ENCODE measurements around the gene EMP3.

The EMP3 gene

DNA sequence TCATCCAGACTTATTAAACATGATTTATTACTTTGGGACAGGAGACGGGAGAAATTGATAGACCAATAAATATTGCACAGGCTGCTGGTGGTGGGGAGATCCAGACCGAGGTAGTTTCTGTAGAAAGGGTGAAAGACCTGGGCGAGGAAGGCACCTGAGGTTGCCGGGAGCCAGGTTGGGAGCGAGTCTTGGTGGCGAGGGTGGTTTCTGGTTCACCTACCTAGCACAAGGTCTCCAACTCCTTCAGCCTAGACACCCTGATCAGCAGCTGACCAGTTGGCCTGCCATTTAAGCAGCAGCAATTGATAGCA lies 7.0 kb downstream of the EMP3 start:
- peaks cover 37% of the 10 kb centered on the region for H3K36me3 Mint-ChIP-seq (ENCODE audit: low read depth)
- peaks cover 60% of the 10 kb centered on the region for H3K4me1 Mint-ChIP-seq (ENCODE audit: low read depth)
- peak overlapping the region; percentile 1 for H3K27ac Mint-ChIP-seq
- no peaks in the 10 kb centered on the region for H3K27me3 Mint-ChIP-seq
- H3K9me3 Mint-ChIP-seq, result no peaks in the 10 kb centered on the region
- H3K4me3 Mint-ChIP-seq, result peak overlapping the region; percentile 92

GRCh38 chr19:48332662-48333466 lies 7.5 kb downstream of the EMP3 start:
- Mint-ChIP-seq H3K27me3 (no peaks in the 10 kb centered on the region), H3K9me3 (no peaks in the 10 kb centered on the region), H3K36me3 (ENCODE audit: low read depth) (peaks cover 32% of the 10 kb centered on the region), H3K4me1 (ENCODE audit: low read depth) (peaks cover 54% of the 10 kb centered on the region), H3K27ac (peak overlapping the region; percentile 96), H3K4me3 (peak overlapping the region; percentile 92)

- Mint-ChIP-seq H3K4me1 (ENCODE audit: low read depth) (peaks cover 49% of the 10 kb centered on the region), H3K27ac (peak overlapping the region; percentile 96), H3K4me3 (peak overlapping the region; percentile 92), H3K36me3 (ENCODE audit: low read depth) (peaks cover 27% of the 10 kb centered on the region), H3K27me3 (no peaks in the 10 kb centered on the region), H3K9me3 (no peaks in the 10 kb centered on the region)
These were observed 8.4 kb downstream of the EMP3 start for GRCh38 chr19:48333467-48334384.

DNA sequence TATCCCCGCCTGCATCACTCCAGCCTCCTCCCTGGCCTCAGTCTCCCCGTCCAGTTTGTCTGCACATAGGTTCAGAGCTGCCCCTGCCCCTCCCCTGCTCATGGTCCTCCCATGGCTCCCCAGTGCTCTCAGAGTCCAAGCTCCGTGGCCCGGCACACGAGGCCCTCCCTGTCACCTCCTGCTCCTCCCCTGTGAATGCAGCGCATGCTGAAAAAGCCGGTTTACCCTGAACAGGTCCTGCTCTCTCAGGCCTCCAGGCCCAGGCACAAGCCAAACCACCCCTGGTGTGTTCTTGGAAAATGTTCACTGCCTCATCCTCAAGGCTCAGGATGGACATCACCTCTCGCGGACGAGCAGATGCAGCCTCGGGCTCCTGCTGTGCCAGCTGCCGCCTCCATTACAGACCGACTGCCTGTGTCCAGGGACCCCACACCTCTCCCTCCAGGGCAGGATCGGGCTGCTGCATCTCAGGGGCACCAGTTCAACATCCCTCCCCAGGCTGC lies 13.0 kb downstream of the EMP3 start:
- H3K27ac Mint-ChIP-seq, result no peak overlapping the region
- H3K36me3 Mint-ChIP-seq (ENCODE audit: low read depth), result no peaks in the 10 kb centered on the region
- H3K27me3 Mint-ChIP-seq, result no peaks in the 10 kb centered on the region
- no peak overlapping the region for H3K4me3 Mint-ChIP-seq
- H3K4me1 Mint-ChIP-seq (ENCODE audit: low read depth), result peaks cover 10% of the 10 kb centered on the region
- H3K9me3 Mint-ChIP-seq, result no peaks in the 10 kb centered on the region

GRCh38 chr19:48338802-48339503 lies 13.6 kb downstream of the EMP3 start:
- Mint-ChIP-seq H3K4me1 (ENCODE audit: low read depth) (peaks cover 6% of the 10 kb centered on the region), H3K36me3 (ENCODE audit: low read depth) (no peaks in the 10 kb centered on the region), H3K9me3 (no peaks in the 10 kb centered on the region), H3K27ac (no peak overlapping the region), H3K27me3 (no peaks in the 10 kb centered on the region), H3K4me3 (no peak overlapping the region)

DNA sequence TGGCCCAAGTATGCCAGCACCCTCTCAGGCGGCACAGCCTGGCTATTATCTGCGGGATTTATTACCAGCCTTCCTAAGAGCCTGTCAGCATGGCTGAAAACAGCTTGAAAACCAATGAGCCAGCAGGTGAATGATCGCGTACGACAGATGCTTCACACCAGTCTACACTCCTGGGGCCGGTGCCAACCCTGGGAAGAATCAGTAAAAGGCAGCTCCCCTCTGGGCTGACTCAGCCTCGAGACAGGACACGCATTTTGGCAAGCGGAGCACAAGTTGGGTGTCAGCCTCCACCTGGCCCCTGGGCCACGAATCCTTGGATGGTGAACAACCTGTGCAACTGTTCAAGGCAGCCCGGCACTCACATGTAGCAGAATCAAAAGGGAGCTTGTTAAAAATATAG lies 15.6 kb downstream of the EMP3 start:
- Mint-ChIP-seq H3K4me3 (no peak overlapping the region), H3K36me3 (ENCODE audit: low read depth) (no peaks in the 10 kb centered on the region), H3K27ac (no peak overlapping the region), H3K27me3 (no peaks in the 10 kb centered on the region), H3K4me1 (ENCODE audit: low read depth) (no peaks in the 10 kb centered on the region), H3K9me3 (no peaks in the 10 kb centered on the region)

DNA sequence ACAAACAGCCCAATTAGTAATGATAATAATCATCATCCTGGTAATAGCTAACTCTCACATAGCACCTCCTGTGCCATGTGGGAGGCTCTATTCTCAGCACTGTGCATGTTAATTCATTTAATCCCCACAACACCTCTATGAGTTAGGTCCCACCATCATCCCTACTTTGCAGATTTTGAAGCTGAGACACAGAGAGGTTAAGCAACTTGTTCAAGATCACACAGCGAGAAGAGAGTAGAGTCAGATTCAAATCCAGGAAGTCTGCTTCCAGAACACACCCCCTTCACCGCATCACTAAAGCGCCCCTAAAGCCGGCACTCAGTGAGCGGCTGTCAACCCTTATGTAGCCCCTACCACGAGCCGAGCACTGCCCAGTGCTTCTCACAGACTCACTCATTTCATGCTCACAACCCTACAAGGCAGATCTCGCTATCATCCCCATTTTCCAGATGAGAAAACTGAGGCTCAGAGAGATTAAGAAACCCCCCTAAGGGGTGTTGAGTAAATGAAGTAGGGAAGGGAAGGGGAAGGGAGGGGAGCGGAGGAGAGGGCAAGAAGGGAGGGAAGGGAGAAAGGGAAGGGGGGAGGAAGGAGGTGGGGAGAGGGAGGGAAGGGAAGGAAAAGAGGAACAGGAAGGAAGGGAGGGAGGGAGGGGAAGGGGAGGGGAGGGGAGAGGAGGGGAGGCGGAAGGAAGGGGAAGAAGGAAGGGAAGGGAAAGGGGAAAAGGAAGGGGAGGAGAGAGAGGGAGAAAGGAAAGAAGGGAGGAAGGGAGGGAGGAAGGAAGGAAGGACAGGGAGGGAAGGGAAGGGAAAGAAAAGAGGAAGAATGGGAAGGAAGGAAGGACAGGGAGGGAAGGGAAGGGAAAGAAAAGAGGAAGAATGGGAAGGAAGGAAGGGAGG lies 16.4 kb downstream of the EMP3 start:
- Mint-ChIP-seq H3K27me3 (no peaks in the 10 kb centered on the region), H3K4me3 (no peak overlapping the region), H3K27ac (no peak overlapping the region), H3K4me1 (ENCODE audit: low read depth) (no peaks in the 10 kb centered on the region), H3K36me3 (ENCODE audit: low read depth) (no peaks in the 10 kb centered on the region), H3K9me3 (no peaks in the 10 kb centered on the region)

DNA sequence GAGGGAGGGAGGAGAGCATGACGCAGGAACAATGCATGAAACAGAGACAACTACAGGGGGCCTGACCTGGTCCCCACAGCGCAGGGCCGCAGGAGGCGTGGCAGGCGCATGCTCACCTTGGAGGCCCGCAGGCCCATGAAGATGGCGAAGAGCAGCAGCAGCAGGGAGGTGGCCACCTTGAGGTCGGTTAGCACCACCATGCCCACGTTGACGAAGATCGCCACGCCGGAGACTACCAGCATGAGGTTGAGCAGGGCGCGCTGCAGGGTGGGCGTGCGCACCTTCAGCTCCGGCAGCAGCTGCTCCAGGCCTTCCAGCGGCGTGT lies 17.0 kb downstream of the EMP3 start:
- Mint-ChIP-seq H3K27me3 (no peaks in the 10 kb centered on the region), H3K27ac (no peak overlapping the region), H3K4me3 (no peak overlapping the region)

GRCh38 chr19:48342841-48343540 lies 17.6 kb downstream of the EMP3 start:
- Mint-ChIP-seq H3K36me3 (ENCODE audit: low read depth) (no peaks in the 10 kb centered on the region), H3K4me3 (no peak overlapping the region), H3K27me3 (no peaks in the 10 kb centered on the region), H3K4me1 (ENCODE audit: low read depth) (no peaks in the 10 kb centered on the region), H3K27ac (no peak overlapping the region), H3K9me3 (no peaks in the 10 kb centered on the region)

More for the DNA sequence above, 17.0 kb downstream of the EMP3 start:
- H3K36me3 Mint-ChIP-seq (ENCODE audit: low read depth), result no peaks in the 10 kb centered on the region
- H3K9me3 Mint-ChIP-seq, result no peaks in the 10 kb centered on the region
- no peaks in the 10 kb centered on the region for H3K4me1 Mint-ChIP-seq (ENCODE audit: low read depth)

DNA sequence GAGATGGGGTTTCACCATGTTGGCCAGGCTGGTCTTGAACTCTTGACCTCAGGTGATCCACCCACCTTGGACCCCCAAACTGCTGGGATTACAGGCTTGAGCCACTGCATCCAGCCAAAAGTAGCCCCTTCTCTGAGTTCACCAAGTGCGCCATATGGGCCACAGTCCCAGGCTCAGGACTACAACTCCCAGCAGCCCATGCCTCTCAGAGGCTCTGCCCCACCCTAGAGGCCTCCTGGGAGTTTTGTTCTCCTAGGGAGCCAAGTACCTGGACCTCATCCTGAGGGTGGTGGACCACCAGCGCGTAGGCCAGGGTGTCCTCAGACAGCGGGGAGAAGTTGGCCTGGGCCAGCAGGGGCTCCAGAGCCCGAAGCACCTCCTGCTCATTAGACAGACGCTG lies 19.5 kb downstream of the EMP3 start:
- Mint-ChIP-seq H3K4me3 (no peak overlapping the region), H3K27ac (no peak overlapping the region), H3K9me3 (no peaks in the 10 kb centered on the region), H3K4me1 (ENCODE audit: low read depth) (no peaks in the 10 kb centered on the region), H3K36me3 (ENCODE audit: low read depth) (peaks cover 3% of the 10 kb centered on the region), H3K27me3 (no peaks in the 10 kb centered on the region)

GRCh38 chr19:48346191-48346590 lies 20.8 kb downstream of the EMP3 start:
- Mint-ChIP-seq H3K4me3 (no peak overlapping the region), H3K27me3 (no peaks in the 10 kb centered on the region), H3K4me1 (ENCODE audit: low read depth) (peaks cover 2% of the 10 kb centered on the region), H3K27ac (no peak overlapping the region), H3K9me3 (no peaks in the 10 kb centered on the region), H3K36me3 (ENCODE audit: low read depth) (peaks cover 5% of the 10 kb centered on the region)

- H3K27ac Mint-ChIP-seq, result no peak overlapping the region
- H3K27me3 Mint-ChIP-seq, result no peaks in the 10 kb centered on the region
- H3K9me3 Mint-ChIP-seq, result no peaks in the 10 kb centered on the region
These were observed 22.7 kb downstream of the EMP3 start for GRCh38 chr19:48348045-48348444.

DNA sequence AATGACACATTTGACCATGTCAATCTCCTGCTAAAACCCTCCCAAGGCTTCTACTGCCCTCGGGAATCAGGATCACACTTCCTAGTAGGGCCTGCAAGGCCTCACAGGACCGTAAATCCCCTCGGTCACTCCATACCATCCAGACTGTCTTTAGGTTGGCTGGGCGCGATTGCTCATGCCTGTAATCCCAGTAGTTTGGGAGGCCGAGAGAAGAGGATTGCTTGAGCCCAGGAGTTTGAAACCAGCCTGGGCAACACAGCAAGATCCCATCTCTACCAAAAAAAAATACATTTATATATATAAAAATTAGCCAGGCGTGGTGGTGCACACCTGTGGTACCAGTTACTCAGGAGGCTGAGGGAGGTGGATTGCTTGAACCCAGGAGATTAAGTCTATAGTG lies 23.4 kb downstream of the EMP3 start:
- Mint-ChIP-seq H3K4me3 (no peak overlapping the region), H3K36me3 (ENCODE audit: low read depth) (peaks cover 7% of the 10 kb centered on the region), H3K9me3 (no peaks in the 10 kb centered on the region), H3K4me1 (ENCODE audit: low read depth) (peaks cover 3% of the 10 kb centered on the region), H3K27ac (no peak overlapping the region), H3K27me3 (no peaks in the 10 kb centered on the region)

More at GRCh38 chr19:48348045-48348444, 22.7 kb downstream of the EMP3 start:
- H3K4me3 Mint-ChIP-seq, result no peak overlapping the region
- peaks cover 7% of the 10 kb centered on the region for H3K36me3 Mint-ChIP-seq (ENCODE audit: low read depth)
- H3K4me1 Mint-ChIP-seq (ENCODE audit: low read depth), result peaks cover 3% of the 10 kb centered on the region

- Mint-ChIP-seq H3K27me3 (no peaks in the 10 kb centered on the region), H3K36me3 (ENCODE audit: low read depth) (peaks cover 7% of the 10 kb centered on the region), H3K4me3 (no peak overlapping the region), H3K27ac (no peak overlapping the region), H3K9me3 (no peaks in the 10 kb centered on the region), H3K4me1 (ENCODE audit: low read depth) (peaks cover 3% of the 10 kb centered on the region)
These were observed 25.5 kb downstream of the EMP3 start for GRCh38 chr19:48350856-48351255.
